CD4-positive, alpha-beta T cell treated with Interferon alpha-2 for 1 hour (primary cell): ENCODE data around the gene NDUFV2.
A peak's percentile ranks its signal among the peaks of the same experiment; 100 is the strongest.
"Not testable (repeated sequence)": the region's sequence is repeated elsewhere in the genome, so short reads cannot be mapped to it uniquely, and the experiment has no call there.

Experiments used
- DNase-seq, 2 donors: peaks; one replicate each; pipeline ENCODE4 v3.0.0-alpha.2; 2020 to 2022

NDUFV2 gene

DNA sequence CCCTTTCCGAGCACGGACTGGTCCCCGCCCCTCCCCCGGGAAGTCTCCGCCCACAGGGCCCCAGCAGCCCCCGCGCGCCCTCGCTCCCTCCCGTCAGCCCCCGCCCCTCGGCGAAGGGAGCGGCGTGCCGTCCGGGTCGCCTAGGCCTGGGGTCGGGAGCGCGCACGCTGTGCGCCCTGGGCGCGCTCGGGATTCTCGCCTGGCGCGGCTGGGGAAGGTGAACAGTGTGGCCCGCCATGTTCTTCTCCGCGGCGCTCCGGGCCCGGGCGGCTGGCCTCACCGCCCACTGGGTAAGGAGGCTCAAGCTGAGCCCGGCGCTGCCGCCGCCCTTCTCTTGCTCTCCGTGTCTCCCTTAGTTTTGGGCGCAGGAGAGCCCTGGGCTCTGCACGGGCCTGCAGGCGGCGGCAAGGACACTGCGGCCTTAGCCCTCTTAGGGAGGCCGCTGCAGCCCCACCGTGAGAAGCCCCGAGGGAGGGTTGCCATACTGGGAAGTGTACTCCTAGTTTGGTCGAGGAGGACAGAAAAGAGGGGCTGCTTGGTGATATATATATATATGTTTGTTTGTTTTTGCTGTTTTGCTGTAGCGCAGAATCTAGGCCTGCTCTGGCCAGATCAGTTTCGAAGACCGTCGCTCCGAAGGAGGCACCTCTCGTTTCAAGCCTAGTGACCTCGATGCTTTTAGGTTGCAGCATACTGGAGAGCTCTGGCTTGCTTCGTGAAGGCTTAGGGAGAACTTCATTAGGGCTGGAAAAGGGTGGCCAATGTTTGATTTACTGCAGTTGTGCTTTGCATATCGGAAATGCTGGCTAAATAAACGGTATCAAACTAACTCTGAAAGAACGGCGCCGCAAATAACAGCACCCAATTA lies at the start of gene NDUFV2:
NDUFV2 (plus strand) TSS at position 192 of the 868 bp plus-strand sequence; CDS start at position 237, 45 bp downstream.
- peak; percentile 96 to 98 for DNase-seq

DNA sequence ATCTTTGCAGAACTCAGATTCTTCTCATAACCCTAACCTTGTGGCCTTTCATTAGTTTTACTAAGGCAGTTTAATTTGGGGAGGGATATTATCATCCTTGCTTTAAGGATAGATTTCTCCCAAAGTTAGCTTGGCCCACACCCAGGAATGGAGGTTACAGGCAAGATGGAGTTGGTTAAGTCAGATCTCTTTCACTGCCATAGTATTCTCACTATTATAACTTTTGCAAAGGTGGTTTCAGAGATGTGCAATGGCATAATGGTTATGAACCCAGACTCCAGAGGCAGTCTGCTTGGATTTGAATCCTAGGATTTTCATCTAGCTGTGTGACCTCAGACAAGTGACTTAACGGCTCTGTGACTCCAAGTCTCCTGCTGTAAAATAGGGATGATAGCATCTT lies 48.7 kb upstream of the NDUFV2 start:
- DNase-seq: no peak

DNA sequence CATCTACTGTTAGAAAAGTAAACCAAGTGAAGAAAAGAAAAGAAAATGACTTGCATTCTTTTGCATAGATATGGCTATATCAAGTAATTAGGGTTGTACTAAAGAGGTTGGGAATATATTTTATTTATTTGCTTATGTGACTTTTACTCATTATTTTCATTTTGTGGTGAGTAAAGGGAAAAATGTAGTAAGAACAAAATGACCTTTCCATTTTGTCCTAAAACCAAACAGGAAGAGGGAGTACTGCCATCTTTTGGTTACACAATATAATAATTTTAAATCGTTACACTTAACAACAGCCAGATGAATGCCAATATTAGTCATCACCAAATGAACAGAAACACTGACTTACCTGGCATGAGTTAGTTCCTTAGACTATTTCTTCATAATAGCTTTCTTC lies 47.3 kb upstream of the NDUFV2 start:
- DNase-seq: no peak

DNA sequence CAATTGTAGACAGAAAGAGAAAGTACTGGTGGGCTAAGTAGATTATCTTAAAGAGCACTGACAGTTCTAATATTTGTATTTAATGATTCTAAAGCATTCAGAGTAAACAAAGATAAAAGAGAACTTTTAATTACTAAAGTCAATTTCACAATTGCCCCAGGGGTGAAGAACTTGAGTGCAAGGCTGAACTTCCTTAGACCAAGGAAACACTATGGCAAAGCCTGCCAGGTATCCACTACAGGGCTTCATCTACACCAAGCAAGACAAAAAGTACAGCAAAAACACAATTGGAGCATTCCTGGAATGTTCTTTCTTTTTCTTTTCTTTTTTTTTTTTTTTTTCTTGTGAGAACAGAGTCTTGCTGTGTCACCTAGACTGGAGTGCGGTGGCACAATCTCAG lies 46.9 kb upstream of the NDUFV2 start:
- no peak for DNase-seq

DNA sequence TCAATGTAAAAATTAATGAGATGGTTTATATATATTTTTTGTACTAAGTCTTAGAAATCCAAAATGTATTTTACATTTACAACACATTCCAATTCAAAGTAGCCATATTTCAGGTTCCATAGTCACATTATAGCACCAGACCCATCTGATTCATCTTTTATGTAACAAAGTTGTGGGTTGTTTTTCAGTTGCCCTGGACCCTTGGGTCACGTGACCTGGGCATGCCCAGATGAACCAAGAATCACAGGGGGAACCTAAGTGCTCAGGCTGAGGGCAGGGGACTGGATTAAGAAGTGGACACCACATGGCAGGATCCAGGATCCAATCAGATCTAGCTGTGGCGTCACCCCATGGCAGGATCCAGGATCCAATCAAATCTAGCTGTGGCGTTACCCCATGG lies 44.9 kb upstream of the NDUFV2 start:
- DNase-seq: no peak

DNA sequence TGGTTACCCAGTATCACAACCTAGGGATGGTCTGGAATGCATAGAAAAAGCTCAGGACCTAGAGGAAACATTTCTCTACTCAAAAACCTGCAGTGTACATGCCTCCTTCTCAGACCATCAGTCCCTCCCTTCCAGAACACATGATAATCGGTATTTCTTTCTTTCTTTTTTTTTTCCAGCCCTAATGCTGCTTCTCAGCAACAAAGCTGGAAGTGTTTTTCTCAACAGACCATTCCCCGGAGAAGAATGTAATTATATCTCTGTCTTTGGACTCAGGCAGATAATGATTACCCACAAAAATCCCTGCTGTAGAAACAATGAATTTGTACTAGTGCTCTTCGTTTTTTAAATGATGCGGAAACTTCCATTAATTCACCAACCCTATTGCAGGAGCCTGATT lies 44.1 kb upstream of the NDUFV2 start:
- no peak for DNase-seq

DNA sequence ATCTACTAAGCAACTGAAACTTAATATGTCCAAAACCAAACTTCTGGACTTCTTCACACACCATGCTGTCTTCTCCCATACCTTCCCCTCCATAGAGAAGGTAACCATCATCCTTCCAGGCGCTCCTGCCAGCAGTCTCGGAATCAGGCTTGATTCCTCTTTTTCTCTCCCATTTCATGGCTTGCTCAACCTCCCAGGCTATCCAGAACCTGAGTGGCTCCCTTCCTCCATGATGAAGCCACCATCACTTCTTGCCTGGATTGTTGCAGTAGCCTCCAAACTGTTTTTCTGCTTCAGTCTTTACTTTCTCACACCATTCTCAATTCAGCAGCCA lies 40.1 kb upstream of the NDUFV2 start:
- no peak for DNase-seq

DNA sequence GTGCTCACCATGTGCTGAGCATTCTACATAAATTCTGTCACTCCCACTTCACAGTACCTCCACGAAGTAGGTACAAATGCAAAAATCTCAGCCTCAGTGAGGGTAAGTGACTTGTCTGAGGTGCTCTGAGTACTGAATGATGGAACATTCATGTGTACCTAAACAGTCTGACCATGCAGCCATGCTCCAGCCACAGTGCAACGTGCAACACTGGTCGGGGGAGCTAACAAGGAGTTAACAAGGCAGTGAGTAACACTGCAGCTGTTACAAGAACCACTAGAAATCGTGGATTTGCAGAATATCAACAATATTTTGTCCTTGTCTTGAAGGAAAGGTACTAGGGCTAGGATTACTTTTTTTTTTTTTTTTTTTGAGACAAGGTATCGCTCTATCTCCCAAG lies 36.6 kb upstream of the NDUFV2 start:
- DNase-seq: no peak

DNA sequence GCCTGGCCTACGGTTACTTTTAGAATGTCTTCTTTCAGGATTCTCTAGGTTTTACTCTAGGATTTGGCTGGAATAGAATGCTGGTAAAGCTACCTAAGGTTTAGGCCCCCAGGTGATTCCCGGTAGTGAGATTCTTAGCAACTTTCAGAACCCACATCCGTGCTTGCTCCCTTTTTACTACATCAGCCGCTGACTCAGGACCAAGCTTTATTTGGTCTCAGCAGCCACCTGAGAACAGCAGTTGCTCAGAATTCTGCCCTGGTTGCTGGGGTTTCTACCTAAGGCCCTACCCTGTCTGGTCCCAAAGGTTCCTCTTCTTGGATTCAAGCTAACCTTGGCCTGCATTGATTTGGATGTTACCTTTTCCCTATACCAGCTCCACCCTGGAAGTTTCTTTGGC lies 36.1 kb upstream of the NDUFV2 start:
- DNase-seq: no peak

DNA sequence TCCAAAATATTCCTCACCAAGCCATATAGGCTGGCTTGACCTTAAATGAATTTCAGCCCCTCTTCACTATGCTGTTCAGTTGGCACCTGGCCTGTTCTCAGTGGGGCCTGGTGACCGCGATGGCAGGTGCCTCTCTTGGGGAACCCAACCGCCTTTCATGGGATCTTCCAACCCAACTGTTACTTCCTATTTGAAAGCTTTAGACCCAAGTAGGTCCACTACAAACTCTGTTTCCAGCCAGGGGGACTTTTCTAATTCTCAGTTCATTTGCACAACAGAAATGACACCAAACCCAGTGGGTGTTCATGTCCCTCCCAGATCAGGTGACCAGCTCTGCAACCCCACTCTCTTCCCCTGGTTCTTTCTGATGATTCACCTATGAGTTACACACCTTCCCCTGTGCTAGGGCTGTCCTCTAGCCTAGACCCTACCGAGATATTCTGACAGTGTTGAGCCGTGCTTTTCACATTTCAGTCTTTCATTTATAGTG lies 35.6 kb upstream of the NDUFV2 start:
- DNase-seq: no peak

DNA sequence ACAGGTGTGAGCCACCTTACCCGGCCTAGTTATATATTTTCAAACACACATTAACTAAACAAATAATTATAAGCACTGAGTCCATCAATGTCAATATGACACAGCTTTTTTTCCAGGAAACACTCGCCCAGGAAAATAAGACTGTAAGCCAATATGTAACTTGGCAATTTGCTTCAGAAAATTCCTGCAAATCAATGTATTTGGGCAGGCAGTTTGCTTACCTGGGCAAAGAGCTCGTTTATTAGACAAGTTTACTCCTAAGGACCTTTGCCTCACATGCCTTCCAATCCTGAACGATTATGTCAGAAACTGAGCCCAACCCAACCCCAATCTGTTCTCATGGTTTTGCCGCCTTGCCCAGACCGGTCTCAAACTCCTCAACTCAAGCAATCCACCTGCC lies 34.7 kb upstream of the NDUFV2 start:
- no peak for DNase-seq

DNA sequence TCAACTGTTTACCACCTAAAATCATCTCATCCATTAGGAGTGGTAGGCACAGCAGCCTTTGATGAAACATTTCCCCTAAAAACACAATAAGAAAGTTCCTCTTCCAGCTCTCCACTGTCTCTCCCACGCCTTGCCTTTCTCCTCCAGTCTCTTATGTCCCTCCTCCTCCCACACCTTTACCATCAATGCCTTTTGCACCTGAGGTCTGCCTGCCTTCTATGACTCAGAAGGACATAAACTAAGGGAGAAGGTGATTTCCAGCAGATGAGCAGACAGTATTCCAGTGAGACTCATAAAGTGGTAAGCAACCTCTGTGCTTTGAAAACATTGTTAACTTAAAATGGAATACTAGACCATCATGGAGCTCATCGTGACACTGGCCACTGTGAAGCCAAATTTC lies 34.2 kb upstream of the NDUFV2 start:
- no peak for DNase-seq

DNA sequence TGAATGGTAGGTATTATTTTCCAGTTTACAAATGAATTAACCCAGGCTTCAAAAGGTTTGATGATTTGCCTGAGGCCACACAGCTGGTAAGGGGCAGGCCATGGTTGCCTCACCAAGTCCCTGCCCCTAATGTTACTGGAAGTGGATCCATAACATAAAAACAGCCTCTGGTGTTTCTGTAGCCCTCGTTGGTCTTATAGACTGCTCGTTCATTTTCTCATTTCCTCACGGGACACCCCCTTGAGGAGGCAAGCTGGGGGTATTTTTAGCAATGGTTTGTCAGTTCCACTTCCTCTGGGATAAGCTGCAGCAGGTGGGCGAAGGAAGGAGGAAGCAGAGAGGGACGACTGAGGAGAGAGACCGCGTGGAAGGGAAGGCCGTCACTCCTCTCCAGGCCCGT lies 32.9 kb upstream of the NDUFV2 start:
- DNase-seq: peak in 1 of 2 donors; percentile 19

DNA sequence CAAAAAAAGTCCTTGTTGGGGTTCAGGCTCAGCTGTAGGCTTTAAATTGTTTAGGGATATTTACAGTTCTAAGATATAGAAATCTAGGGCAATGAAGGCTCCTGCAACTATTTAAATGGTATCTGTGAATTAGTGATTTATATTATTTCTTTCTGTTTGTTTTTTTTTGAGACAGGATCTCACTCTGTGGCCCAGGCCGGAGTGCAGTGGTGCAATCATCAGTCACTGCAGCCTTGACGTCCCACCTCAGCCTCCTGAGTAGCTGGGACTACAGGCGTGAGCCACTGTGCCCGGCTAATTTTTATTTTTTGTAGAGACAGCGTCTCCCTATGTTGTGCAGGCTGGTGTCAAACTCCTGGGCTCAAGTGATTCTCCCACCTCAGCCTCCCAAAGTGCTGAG lies 32.3 kb upstream of the NDUFV2 start:
- no peak for DNase-seq

DNA sequence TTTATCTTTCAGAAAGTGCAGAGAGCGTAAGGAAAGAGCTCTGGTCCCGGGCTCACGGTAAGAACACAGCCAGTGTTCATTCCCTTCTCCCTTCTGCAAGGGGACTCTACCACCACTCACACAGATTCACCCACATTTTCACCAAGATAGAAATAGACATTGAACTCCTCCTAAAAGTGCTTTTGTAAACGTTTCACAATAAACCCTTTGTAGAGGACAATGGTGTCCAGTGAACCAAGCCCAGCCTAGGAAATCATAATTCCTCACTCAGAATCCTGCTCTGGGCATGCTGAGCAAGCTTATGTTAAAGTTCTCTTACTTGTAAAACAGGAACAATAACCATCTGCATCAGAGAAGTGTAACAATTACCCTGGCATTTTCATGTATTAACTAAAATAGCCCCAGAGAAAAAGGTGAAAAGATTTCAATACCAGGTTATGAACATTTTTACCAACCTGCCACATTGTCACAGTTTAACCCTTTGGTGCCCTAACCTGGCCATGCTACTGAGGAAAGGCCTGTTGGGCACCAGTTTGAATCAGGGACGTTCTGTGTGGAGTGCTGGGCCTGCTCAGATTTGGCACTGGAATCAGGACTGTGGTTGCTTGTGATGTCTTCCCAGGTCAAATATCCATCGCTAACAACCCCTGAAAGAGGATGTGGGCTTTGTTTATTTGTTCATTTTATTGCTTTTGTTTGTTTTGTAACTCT lies 22.5 kb upstream of the NDUFV2 start:
- DNase-seq: no peak

DNA sequence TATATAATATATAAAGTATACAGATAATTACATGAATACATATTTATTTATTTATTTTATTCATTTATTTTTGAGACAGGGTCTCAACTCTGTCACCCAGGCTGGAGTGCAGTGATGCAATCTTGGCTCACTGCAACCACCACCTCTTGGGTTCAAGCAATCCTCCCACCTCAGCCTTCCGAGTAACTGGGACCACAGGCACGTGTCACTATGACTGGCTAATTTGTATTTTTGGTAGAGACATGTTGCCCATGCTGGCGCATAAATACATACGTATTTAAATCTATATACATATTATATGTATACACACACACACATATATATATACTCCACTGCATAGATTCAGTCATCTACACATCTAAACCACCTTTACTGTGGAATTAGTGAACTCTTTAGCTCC lies 20.6 kb upstream of the NDUFV2 start:
- peak in 1 of 2 donors; percentile 13 for DNase-seq

DNA sequence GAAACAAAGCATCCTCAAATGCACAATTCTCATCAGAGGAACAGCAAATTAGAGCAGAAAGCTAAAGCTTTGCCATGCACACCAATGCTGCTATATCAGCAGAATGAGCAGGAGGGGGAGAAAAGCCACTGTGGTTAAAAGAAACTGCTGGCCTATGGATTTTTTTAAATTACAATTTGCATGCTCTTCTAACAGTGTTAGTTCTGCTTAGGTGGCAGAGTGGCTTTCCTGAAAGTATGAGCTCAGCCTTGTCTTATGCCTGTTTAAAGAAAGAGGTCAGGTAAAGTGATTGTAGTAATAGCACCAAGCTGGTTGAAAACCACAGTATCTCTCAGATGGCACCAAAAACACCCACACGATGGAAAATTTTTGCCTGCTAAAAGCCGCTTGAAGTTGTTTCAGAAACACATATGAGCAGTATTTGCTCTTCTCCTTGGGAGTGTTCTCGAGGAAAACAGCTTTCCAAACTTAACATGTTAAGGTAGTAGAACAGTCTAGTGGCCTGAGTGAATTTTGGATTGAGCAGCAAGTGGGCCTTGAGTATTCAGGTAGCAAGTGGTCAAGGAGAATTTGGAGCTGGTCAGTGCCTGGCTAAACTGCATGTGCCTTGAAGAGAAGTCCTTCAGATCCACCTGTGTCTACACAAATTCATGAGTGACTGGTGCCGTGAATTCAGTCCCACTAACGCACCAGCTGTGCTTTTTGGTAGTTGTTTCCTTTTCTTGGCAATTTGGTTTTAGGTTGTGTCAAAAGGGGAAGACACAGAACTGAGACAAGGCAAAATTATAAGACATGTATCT lies 19.6 kb upstream of the NDUFV2 start:
- DNase-seq: peak; percentile 37 to 77

DNA sequence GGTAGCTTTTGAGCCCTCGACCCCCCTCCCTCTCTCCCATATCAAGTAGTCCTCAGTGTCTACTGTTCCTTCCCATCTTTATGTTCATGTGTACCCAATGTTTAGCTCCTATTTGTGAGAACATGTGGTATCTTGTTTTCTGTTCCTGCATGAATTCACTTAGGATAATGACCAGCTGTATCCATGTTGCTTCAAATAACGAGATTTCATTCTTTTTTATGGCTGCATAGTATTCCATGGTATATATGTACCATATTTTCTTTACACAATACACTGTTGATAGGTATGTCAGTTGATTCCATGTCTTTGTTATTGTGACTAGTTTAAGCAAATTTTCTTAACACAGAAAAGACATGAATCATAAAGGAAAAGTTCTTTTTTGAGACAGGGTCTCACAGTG lies 16.5 kb upstream of the NDUFV2 start:
- DNase-seq: no peak

DNA sequence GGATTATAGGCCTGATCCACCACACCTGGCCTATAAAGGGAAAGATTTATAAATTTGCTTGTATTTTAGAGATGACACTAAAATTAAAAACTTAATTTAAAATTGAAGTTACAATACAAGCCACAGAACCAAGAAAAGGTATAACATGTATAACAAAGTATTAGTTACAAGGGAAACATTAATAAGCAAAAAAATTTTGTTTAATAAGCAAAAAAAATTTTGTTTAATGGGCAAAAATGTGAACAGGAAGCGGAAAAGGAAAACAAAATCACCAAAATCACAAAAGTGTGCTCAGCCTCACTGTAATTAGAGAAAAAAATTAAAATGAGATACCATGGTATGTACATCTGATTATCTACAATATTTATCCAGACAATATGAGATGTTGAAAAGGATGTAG lies 15.9 kb upstream of the NDUFV2 start:
- no peak for DNase-seq

DNA sequence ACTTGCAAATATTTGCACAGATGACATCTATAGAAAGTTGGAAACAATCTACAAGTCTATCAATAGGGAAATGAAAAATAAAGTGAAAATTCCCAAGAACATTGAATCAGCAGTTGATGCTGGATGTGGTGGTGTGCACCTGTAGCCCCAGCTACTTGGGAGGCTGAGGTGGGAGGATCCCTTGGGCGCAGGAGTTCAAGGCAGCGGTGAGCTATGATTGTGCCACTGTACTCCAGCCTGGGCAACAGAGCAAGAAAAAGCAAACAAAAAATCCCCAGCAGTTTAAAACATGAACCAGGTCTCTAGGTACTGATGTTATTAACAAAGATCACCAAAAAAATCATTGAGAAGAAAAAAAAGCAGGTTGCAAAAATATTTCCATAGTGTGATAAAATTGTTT lies 15.4 kb upstream of the NDUFV2 start:
- no peak for DNase-seq

DNA sequence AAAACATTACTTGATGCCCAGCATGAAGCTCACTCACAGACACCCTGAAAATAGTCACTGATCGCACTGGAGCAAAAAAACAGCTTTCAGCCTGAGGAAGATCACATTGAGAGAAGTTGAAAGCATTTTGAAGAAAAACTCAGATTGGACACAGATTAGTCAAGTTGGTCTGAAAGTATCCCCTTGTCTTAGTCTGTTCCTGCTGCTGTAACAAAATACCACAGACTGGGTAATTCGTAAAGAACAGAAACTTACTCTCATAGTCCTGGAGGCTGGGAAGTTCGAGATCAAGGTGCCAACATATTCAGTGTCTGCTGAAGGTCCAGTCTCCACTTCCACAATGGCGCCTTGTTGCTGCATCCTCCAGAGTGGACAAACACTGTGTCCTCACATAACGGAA lies 14.2 kb upstream of the NDUFV2 start:
- DNase-seq: no peak

DNA sequence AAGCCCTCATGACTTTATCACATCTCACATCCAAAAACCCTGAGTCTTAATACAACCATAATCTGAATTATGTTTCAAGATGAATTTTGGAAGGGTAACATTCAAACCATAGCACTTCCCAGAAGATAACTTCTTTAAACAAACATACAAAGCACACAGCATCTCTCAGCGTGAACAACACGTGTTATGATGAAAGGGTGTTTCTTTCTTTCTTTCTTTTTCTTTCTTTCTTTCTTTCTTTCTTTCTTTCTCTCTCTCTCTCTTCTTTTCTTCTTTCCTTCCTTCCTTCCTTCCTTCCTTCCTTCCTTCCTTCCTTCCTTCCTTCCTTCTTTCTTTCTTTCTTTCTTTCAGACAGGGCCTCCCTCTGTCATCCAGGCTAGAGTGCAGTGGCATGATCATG lies 13.8 kb upstream of the NDUFV2 start:
- not testable (repeated sequence) for DNase-seq

DNA sequence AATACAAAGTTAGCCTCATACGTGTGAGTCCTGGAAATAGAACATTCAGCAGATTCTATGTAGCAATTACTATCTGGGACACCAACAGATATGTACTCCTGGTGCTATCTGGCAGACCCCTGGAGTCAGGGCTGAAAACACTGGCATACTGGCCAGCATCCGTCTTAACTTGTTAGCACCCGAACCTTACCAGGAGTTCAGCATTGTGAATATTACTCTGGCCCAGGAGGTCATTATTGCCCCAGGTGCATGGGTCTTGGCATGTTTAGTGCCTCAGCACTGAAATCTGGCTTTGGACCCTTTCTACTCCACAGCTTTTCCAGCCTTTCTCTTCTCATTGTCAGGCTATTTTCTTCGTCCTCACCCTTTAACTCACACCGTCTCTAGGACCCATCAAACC lies 11.9 kb upstream of the NDUFV2 start:
- DNase-seq: no peak

DNA sequence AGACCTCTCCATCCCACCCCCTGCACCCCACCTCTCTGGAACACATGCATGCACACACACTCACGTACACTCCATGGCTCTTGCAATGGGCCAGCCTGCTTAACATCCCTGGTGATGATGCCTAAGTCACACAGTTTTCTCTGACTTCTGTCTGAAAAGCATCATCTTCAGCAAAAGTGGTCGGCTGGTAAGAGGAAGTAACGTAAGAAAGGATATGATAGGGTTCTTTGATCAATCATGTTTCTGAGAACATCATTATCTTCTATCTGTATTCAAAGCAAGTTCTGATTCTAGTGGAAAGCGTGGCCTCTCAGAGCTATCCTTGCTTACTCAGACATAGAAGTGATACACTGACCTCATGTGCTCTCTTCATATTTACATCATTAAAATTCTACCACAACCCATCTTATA lies 11.4 kb upstream of the NDUFV2 start:
- DNase-seq: peak; percentile 70 to 82
